ENCODE results near the gene CCDC175.

DNA sequence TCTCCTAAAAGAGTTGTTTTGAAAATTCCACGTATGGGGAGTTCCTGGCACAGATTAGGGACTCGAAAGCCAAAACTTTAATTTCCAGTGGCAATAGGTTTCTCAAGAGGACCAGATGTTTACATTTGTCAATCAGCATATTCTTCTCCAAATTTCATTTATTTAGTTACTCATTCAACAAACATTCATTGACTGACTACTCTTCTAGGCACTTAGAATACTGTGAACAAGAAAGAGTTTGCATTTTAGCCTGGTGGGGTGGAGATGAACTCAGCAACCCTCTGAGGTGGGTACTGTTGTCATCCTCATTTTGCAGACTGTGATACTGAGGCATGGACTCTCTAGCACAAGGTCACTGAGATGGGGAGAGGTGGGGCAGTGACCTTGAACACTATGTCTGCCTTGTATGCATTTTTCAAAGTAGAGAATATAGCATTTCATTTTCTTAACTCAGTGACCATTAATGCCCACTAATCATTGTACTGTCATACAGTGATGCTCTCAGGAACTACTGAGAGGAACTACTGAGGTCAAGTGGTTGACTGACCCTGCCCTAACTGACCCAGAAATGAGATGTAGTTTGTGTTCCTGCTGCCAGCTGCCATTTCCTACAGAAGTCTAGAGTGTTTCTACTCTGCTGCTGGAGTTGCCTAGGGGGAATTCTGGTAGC lies 94.6 kb downstream of the CCDC175 start:
- TF ChIP-seq, protein P1, sequence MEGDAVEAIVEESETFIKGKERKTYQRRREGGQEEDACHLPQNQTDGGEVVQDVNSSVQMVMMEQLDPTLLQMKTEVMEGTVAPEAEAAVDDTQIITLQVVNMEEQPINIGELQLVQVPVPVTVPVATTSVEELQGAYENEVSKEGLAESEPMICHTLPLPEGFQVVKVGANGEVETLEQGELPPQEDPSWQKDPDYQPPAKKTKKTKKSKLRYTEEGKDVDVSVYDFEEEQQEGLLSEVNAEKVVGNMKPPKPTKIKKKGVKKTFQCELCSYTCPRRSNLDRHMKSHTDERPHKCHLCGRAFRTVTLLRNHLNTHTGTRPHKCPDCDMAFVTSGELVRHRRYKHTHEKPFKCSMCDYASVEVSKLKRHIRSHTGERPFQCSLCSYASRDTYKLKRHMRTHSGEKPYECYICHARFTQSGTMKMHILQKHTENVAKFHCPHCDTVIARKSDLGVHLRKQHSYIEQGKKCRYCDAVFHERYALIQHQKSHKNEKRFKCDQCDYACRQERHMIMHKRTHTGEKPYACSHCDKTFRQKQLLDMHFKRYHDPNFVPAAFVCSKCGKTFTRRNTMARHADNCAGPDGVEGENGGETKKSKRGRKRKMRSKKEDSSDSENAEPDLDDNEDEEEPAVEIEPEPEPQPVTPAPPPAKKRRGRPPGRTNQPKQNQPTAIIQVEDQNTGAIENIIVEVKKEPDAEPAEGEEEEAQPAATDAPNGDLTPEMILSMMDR (IDR thresholded peaks at IDR 0.05 in 2 of 3, conservative IDR thresholded peaks at IDR 0.05 in 1 of 3; ENCODE audit: control insufficient read depth in 2 of 3, extremely low read depth in 1 of 3, insufficient read depth in 1 of 3, low read depth in 3 of 3, low read length in 3 of 3), result no peak
- TF ChIP-seq PBX3 (IDR thresholded peaks at IDR 0.05; ENCODE audit: insufficient replicate concordance, low read depth, low read length) (no peak), POLR2AphosphoS5 (IDR thresholded peaks at IDR 0.05; ENCODE audit: low read length) (no peak), POLR2A (IDR thresholded peaks at IDR 0.05; ENCODE audit: low read depth, low read length) (no peak), SMAD5 (IDR thresholded peaks at IDR 0.05; ENCODE audit: low read depth) (no peak), EZH2 (IDR thresholded peaks at IDR 0.05; ENCODE audit: borderline replicate concordance, control insufficient read depth, low read depth, low read length) (no peak), SIN3A (IDR thresholded peaks at IDR 0.05; ENCODE audit: low read depth, low read length) (no peak), ATF3 (IDR thresholded peaks at IDR 0.05; ENCODE audit: borderline replicate concordance, extremely low read depth, low read depth, low read length) (no peak), ATF2 (IDR thresholded peaks at IDR 0.05; ENCODE audit: low read length) (no peak), EP300 (IDR thresholded peaks at IDR 0.05; ENCODE audit: borderline replicate concordance in 1 of 2, control insufficient read depth in 1 of 2, low read depth in 2 of 2, low read length in 2 of 2) (no peak), CEBPB (IDR thresholded peaks at IDR 0.05; ENCODE audit: borderline replicate concordance in 1 of 2, low read depth in 2 of 2, low read length in 2 of 2) (no peak), RUNX3 (IDR thresholded peaks at IDR 0.05; ENCODE audit: low read length) (no peak), USF2 (IDR thresholded peaks at IDR 0.05; ENCODE audit: borderline replicate concordance, low read depth, low read length) (no peak), SP1 (IDR thresholded peaks at IDR 0.05; ENCODE audit: low read depth, low read length) (no peak)

All from GM12878 (cell line).